HG02870 (cell line): ENCODE measurements around the gene CXCR6.

ENCODE experiments used
- ATAC-seq: cut with Tn5 transposase; IDR thresholded peaks from one replicate; pipeline ENCODE4 v1.9.1; 2021; ENCODE audit warnings: mild to moderate bottlenecking, moderate library complexity; ENCODE audit not compliant: unreplicated experiment

CXCR6 gene

DNA sequence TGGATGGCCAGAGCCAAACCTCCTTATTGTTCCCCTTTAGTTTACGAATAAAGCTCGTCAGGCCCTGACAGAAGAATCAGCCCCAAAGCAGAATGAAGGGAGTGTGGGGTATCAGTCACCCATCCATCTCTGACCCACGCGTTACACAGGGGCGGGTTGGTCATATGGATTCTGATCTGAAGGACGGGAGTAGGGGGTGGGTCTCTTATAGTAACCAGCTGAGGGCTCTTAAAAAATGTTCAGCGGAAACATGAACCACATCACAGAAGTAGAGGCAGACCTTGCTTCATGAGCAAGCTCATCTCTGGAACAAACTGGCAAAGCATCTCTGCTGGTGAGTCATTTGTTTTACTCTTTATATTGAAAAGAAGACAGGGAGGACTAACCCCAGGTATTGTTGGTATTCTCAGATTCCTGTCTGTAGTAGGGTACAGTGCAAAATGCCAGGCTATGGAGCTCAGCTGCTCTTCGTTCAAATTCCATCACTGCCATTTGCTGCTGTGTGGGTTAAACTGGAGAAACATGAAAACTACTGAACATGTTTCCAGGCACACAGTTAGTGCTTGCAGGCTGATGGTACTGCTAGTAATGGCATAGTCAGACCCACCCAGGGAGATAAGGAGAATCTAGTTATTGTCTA lies at the start of gene CXCR6:
TSS of gene CXCR6 (plus strand) at position 258 of the 640 bp plus-strand sequence. CDS start 3,018 bp downstream, outside the sequence.
- ATAC-seq = no peak

- no peak for ATAC-seq
Measured at GRCh38 chr3:45894015-45894414, 49.2 kb upstream of the CXCR6 start.

DNA sequence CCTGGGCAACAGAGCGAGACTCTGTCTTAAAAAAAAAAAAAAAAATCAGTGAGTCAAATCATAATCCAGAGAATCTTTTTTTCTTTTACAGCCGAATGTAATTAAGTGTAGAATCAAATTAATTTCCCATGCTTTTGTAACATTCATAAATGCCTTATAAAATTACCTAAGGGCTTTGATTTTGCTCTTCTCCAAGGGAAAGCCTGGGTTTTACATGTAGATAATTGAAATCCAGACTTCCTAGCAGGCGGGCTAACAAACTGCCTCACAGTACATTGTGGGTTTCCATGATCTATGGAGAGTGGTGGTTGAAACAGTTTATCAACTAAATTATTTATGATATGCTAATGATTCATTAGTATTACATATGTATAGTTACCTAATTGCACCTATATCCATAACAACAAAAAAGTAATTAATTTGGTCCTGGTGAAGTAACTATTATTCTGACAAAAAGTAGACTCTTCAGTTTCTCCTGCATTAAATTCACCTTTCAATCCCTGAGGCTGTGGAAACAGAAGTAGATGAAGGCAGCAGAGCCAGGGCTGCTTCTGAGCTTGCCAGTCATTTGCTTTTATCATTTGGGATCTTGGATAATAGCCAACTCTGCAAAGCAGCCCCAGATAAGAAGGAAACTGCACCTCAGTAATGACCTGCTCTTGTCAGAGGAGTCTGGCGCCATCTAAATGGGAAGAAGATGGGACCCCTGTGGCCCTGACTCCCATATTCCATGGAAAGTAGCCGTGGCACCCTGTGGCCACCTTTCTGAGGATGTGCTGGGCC lies 47.4 kb upstream of the CXCR6 start:
- no peak for ATAC-seq

DNA sequence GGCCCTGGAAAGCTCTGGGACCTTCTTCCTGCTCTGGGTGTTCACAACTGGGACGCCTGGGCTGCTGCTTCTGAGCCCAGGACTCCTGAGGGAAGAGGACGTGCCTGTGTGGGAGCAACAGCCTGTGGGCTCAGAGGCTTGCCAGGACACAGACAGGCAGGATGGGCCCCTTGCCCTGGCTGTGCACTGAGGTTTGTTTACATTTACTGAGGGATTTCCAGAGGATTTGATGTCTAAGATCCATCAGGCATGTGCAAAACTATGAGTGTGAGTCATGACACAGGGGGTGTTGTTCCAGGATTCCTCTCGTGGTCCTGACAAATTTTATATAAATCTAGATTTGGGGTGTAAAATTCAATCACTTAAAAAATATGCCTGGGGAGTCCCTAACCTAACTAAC lies 46.3 kb upstream of the CXCR6 start:
- ATAC-seq = no peak

DNA sequence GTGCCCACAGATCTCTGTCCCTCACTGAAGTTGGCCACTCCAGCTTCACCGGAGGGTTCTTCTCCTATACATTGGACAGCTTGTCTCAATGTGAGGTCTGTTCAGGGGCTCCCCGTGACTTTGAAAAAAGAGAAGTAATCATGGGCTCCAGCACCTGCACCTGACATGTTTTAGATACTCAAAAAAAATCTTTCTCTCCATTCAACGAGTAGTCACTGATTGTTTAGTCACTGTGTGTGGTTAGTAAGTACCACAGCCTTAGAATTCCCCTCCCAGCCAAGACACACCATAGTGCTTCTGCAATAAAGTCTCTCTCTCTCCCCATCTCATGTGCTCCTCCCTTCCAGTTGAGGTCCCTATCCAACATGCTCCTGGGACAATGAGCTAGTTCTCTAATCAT lies 38.3 kb upstream of the CXCR6 start:
- ATAC-seq = peak; percentile 70

GRCh38 chr3:45905755-45906154 lies 37.5 kb upstream of the CXCR6 start:
- ATAC-seq = no peak

DNA sequence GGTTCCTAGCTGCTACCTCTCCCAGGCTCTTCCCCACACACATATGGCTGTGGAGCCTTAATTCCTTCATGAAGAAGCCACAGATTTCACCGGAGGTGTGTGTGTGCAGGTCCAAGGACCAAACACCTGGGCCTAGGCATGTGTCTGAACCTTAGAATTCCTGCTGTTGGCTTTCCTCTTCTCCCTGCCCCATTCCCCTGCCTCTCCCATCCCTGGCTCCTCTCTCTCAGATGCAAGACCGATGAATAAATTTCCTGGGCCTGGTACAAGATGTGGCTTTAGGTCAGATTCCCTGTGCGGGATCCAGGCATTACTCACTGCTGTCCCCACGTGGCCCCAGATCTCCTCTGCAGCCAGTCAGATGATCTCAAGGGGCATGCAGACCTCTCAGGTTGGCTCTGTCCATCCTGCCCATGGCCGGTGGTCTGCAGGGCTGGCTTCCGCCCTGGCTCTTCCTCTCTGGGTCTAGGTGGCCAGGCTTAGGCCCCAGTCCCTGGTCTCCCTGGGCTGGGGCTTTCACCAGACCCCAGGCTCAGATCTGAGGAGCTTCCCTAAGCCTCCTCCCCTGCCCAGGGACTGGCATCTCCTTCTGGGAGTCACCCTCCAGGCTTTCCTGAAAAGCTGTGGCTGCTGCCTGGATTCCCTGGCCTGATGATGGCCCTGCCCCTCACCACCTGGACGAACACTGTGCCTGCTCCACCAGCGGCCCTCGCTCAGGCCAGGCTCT lies 36.4 kb upstream of the CXCR6 start:
- ATAC-seq = no peak

DNA sequence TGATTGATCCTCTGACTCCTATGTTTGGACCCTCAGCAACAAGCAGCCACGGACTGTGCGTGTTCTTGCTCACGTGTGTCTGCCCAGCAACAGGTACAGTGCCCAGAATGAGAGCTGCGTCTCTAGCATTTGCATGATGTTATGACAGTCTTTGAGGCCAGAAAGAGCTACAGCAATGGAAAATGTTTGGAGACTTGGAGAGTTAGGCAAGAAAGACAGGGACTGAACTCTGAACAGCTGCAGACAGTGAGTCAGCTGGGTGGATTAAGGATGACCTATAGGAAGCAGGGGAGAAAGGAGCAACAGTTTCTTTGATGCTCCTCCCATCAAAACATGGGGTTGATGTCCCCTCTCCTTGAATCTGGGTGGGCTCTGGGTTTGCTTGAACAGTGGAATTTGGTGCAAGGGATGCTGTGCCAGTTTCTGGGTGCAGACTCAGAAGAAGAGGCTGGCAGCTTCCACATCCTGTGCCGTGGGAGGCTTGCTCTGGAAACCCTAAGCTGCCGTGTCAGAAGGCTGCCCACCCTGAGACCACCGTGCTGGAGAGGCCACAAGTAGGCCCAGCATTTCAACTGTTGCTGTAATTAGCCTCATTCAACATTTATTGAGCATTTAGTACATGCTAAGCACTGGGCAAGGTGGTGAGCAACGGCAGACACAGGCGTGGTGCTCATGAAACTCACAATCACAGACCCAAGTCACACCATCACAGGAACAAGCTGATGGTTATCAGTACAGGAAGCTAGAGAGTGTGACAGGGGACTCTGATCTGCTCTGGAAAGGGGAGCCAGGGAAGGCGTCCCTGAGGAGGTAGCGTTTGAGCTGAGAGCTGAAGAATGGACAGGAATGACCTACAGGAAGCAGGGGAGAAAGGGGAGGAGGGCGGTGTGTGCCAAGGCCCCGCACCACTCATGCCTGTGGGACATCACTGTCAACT lies 35.2 kb upstream of the CXCR6 start:
- ATAC-seq = no peak

DNA sequence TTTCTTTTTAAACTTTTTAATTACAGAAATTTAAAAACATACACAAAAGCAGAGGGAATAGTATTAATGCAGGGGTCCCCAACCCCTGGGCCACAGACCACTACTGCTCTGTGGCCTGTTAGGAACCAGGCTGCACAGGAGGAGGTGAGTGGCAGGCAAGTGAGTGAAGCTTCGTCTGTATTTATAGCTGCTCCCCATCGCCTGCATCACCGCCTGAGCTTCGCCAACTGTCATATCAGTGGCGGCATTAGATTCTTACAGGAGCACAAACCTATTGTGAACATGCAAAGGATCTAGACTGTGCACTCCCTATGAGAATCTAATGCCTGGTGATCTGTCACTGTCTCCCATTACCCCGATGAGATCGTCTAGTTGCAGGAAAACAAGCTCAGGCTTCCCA lies 34.5 kb upstream of the CXCR6 start:
- no peak for ATAC-seq

GRCh38 chr3:45909542-45909941 lies 33.7 kb upstream of the CXCR6 start:
- ATAC-seq = no peak

DNA sequence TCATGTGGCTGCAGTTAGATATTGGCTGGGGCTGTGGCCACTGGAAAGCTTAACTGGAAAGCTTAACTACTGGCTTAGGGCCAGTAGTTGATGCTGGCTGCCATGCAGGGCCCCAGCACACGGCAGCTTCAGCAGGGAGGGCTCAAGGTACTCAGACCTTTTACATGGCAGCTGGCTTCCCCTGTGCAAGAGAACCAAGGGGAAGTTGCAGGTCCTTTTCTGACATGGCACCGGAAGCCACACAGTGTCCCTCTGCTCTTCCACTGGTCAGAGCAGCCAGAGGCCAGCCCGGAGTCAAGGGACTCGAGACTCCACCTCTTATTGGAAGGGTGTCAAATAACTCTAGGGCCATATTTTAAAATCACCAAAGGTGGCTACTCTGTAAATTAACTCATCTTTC lies 32.4 kb upstream of the CXCR6 start:
- ATAC-seq = no peak

DNA sequence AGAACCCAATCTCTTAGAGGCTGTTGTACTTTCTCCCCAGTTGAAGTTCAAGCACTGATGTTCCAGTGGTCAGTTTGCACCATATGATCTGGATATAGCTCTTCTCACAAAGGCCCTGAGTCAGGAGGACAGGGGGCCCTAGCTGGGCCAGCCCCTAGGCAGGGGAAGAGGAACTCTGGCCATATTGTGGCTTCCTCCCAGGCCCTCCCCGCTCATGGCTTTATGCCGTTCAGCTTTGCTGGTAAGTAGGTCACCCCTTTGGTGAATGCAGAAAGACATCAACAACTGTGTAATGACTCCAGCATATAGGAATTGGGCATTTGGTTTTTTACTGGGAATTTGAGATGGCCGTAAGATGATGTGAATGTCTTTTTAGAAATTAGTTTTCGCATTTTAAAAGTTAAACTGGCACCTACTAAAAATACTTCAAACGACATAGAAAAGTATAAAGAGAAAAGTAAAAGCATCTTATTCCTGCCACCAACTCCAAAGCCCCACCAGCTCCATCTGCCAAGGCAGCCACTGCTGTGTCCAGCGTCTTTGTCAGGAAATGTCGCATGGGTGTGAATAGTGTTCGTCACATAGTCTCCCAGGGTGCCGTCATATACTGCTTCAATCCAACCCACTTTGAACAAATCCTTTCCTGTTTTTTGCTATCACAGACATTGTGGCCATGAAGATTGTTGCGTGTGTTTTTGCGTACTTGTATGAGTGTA lies 31.6 kb upstream of the CXCR6 start:
- no peak for ATAC-seq

- no peak for ATAC-seq
Measured at GRCh38 chr3:45912435-45912834, 30.8 kb upstream of the CXCR6 start.

GRCh38 chr3:45914362-45915058 lies 28.8 kb upstream of the CXCR6 start:
- ATAC-seq = no peak

- no peak for ATAC-seq
Measured at GRCh38 chr3:45915059-45915439, 28.2 kb upstream of the CXCR6 start.

DNA sequence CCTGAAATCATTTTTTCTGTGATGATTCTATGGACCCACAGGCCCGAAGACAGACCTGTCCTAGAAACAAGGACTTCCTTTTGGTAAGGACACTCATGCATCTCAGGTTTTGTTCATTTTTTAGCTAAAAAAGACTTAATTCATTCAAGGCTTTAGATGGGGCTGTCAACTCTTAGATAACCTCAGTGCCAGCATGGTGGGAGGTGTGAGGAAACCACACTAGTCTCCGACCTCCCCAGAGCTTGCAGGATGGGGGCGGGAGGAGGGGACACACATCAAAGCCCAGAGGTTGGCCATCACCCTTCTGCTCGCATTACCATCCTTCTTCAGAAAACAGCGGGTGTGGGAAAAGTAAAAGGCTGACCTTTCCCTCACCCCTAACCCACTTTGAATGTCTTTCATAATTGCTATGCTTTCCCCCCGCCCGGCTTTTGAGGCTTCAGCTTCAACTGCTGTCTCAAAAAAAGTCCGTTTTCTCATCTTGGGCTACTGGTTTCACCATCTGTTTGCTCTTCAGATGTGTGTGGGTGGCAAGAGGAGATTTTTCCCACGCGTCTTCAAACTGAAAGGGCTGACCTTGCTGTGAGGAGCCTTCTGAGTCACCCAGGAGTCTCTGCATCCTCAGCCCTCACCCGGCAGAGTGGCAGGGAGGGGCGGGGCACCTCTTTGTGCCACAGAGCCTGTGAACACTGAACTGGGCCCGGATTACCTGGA lies 27.6 kb upstream of the CXCR6 start:
- peak; percentile 93 for ATAC-seq

GRCh38 chr3:45917146-45917898 lies 25.9 kb upstream of the CXCR6 start:
- ATAC-seq = no peak
